HG02885 (cell line): ENCODE data around the gene MVP.
"Not testable (repeated sequence)": the region's sequence is repeated elsewhere in the genome, so short reads cannot be mapped to it uniquely, and the experiment has no call there.

ENCODE experiments used
- ATAC-seq: cut with Tn5 transposase; IDR thresholded peaks from one replicate; pipeline ENCODE4 v1.9.1; 2021; ENCODE audit warnings: mild to moderate bottlenecking; ENCODE audit not compliant: unreplicated experiment, poor library complexity

Gene MVP

GRCh38 chr16:29820271-29820701 is at the start of gene MVP:
MVP (plus strand) TSS chr16:29820462; CDS start chr16:29830550, 10,088 bp downstream.
- no peak for ATAC-seq

- ATAC-seq: not testable (repeated sequence)
Observed at GRCh38 chr16:29772330-29772729, 47.9 kb upstream of the MVP start.

- ATAC-seq: no peak
Observed at GRCh38 chr16:29774730-29775129, 45.5 kb upstream of the MVP start.

GRCh38 chr16:29775742-29776408 is 44.4 kb upstream of the MVP start:
- ATAC-seq: no peak

GRCh38 chr16:29777576-29778350 is 42.5 kb upstream of the MVP start, which contains the start of gene ZG16:
ZG16 (plus strand) TSS chr16:29778256; CDS start chr16:29779267, 1,011 bp downstream.
- no peak for ATAC-seq

- ATAC-seq: no peak
Observed at GRCh38 chr16:29779474-29779873, 40.8 kb upstream of the MVP start.

- ATAC-seq: not testable (repeated sequence)
Observed at GRCh38 chr16:29783094-29783953, 36.9 kb upstream of the MVP start.

- no peak for ATAC-seq
Observed at GRCh38 chr16:29784157-29784556, 36.1 kb upstream of the MVP start.

GRCh38 chr16:29784901-29785500 is 35.3 kb upstream of the MVP start:
- ATAC-seq: no peak

- not testable (repeated sequence) for ATAC-seq
Observed at GRCh38 chr16:29787155-29787554, 33.1 kb upstream of the MVP start.

GRCh38 chr16:29789775-29790182 is 30.5 kb upstream of the MVP start:
- no peak for ATAC-seq

- ATAC-seq: peak; percentile 97
Observed at GRCh38 chr16:29790183-29790948, 29.9 kb upstream of the MVP start, which contains the start of gene KIF22. KIF22 (plus strand) TSS chr16:29790751; CDS start chr16:29790760, 9 bp downstream.

- ATAC-seq: no peak
Observed at GRCh38 chr16:29790949-29791844, 29.1 kb upstream of the MVP start.

GRCh38 chr16:29791845-29792807 is 28.1 kb upstream of the MVP start:
- ATAC-seq: no peak

- not testable (repeated sequence) for ATAC-seq
Observed at GRCh38 chr16:29793153-29793552, 27.1 kb upstream of the MVP start.

GRCh38 chr16:29794231-29794710 is 26.0 kb upstream of the MVP start:
- ATAC-seq: no peak

- ATAC-seq: no peak
Observed at GRCh38 chr16:29802416-29802935, 17.8 kb upstream of the MVP start.
